HepG2 (cell line): Measurements from ENCODE around the gene ZBTB46. TPM values are rescaled to one million over a fixed set of nuclear protein-coding genes. Genes with fewer than 3 reads are reported as not detected.

Experiments
- AKAP8 ChIP-seq: sonication (generic); formaldehyde crosslinking; IDR thresholded peaks from 2 replicates; pipeline ENCODE4 v1.5.1; 2020; ENCODE audit warnings: mild to moderate bottlenecking, missing genetic modification reagents
- ARHGAP35 ChIP-seq: sonication (generic); formaldehyde crosslinking; IDR thresholded peaks from 2 replicates; pipeline ENCODE4 v1.9.0; 2022; ENCODE audit warnings: mild to moderate bottlenecking, inconsistent platforms, moderate library complexity, missing genetic modification reagents, borderline replicate concordance
- CCAR2 ChIP-seq: fragments of 200-400 bp; formaldehyde crosslinking; optimal IDR thresholded peaks from 2 replicates; pipeline ENCODE3; 2018; ENCODE audit warnings: low read depth, mild to moderate bottlenecking, low read length, moderate library complexity
- ETV6 ChIP-seq: sonication (generic); formaldehyde crosslinking; conservative IDR thresholded peaks from 2 replicates; pipeline ENCODE4 v1.4.0; 2020; ENCODE audit warnings: missing genetic modification reagents
- FOSL2 ChIP-seq: sonication (generic); formaldehyde crosslinking; IDR thresholded peaks from 2 replicates; pipeline ENCODE4 v1.4.0; 2020; ENCODE audit warnings: missing genetic modification reagents
- ISL2 ChIP-seq: sonication (generic); formaldehyde crosslinking; IDR thresholded peaks from 2 replicates; pipeline ENCODE4 v1.5.0; 2020; ENCODE audit warnings: missing genetic modification reagents
- LCORL ChIP-seq, 2 experiments: fragments of 450-650 bp in 1 of 2; sonication (generic) in 1 of 2; formaldehyde crosslinking in 1 of 2; IDR thresholded peaks; 2 replicates each; pipeline versions ENCODE4 v1.5.0 to v1.6.1; 2017 to 2020; ENCODE audit warnings: antibody characterized with exemption in 1 of 2, missing genetic modification reagents in 1 of 2
- MTA3 ChIP-seq: sonication (generic); formaldehyde crosslinking; IDR thresholded peaks from 2 replicates; pipeline ENCODE4 v1.4.0; 2020; ENCODE audit warnings: missing genetic modification reagents
- NFIB ChIP-seq: sonication (generic); formaldehyde crosslinking; IDR thresholded peaks from 2 replicates; pipeline ENCODE4 v1.9.0; 2021; ENCODE audit warnings: missing genetic modification reagents, mild to moderate bottlenecking, borderline replicate concordance
- NFYC ChIP-seq: IDR thresholded peaks from 2 replicates; pipeline ENCODE4 v1.6.1; 2016; ENCODE audit warnings: missing genetic modification reagents, missing compliant biosample characterization
- PHF8 ChIP-seq: sonication (generic); formaldehyde crosslinking; IDR thresholded peaks from 2 replicates; pipeline ENCODE4 v1.5.0; 2020; ENCODE audit warnings: missing genetic modification reagents
- PPARG ChIP-seq: conservative IDR thresholded peaks from 2 replicates; pipeline ENCODE4 v1.6.1; 2016; ENCODE audit warnings: missing biosample characterization, missing genetic modification reagents
- SMC3 ChIP-seq: IDR thresholded peaks from 2 replicates; pipeline ENCODE4 v1.6.1; 2011; ENCODE audit warnings: low read length, improper control_type of control experiment
- SRSF1 ChIP-seq: fragments of 200-400 bp; formaldehyde crosslinking; optimal IDR thresholded peaks from 2 replicates; pipeline ENCODE3; 2017; ENCODE audit warnings: mild to moderate bottlenecking, low read depth, low read length, moderate library complexity
- THAP8 ChIP-seq: sonication (generic); formaldehyde crosslinking; IDR thresholded peaks from 2 replicates; pipeline ENCODE4 v1.5.1; 2020; ENCODE audit warnings: missing genetic modification reagents, mild to moderate bottlenecking, borderline replicate concordance
- ZNF10 ChIP-seq: sonication (generic); formaldehyde crosslinking; IDR thresholded peaks from 2 replicates; pipeline ENCODE4 v1.4.0; 2020; ENCODE audit warnings: mild to moderate bottlenecking, low read depth, missing genetic modification reagents, borderline replicate concordance
- ZNF160 ChIP-seq: sonication (generic); formaldehyde crosslinking; IDR thresholded peaks from 2 replicates; pipeline ENCODE4 v1.8.0; 2022; ENCODE audit warnings: mild to moderate bottlenecking, inconsistent platforms, missing genetic modification reagents
- ZNF251 ChIP-seq: sonication (generic); formaldehyde crosslinking; IDR thresholded peaks from 2 replicates; pipeline ENCODE4 v1.9.0; 2021; ENCODE audit warnings: mild to moderate bottlenecking, missing genetic modification reagents
- ZNF317 ChIP-seq: sonication (generic); formaldehyde crosslinking; IDR thresholded peaks from 2 replicates; pipeline ENCODE4 v1.5.0; 2020; ENCODE audit warnings: mild to moderate bottlenecking, missing genetic modification reagents
- ZNF329 ChIP-seq: sonication (generic); formaldehyde crosslinking; IDR thresholded peaks from 2 replicates; pipeline ENCODE4 v1.9.0; 2021; ENCODE audit warnings: low read depth, mild to moderate bottlenecking, missing genetic modification reagents
- ZNF33A ChIP-seq: sonication (generic); formaldehyde crosslinking; IDR thresholded peaks from 2 replicates; pipeline ENCODE4 v1.5.1; 2020; ENCODE audit warnings: missing genetic modification reagents, mild to moderate bottlenecking, moderate library complexity, borderline replicate concordance
- ZNF431 ChIP-seq: sonication (generic); formaldehyde crosslinking; IDR thresholded peaks from 2 replicates; pipeline ENCODE4 v1.9.0; 2022; ENCODE audit warnings: missing genetic modification reagents, low read depth, mild to moderate bottlenecking, borderline replicate concordance
- ZNF670 ChIP-seq: sonication (generic); formaldehyde crosslinking; IDR thresholded peaks from 2 replicates; pipeline ENCODE4 v1.8.0; 2022; ENCODE audit warnings: mild to moderate bottlenecking, missing genetic modification reagents, borderline replicate concordance
- ZNF746 ChIP-seq: sonication (generic); formaldehyde crosslinking; IDR thresholded peaks from 2 replicates; pipeline ENCODE4 v1.8.0; 2022; ENCODE audit warnings: mild to moderate bottlenecking, missing genetic modification reagents
- polyA plus RNA-seq, 8 experiments: library from polyadenylated mRNA; depleted of rRNA in 3 of 8; stranded (reverse) in 7 of 8; unstranded in 1 of 8; fragments of >200 nt; fragmentation: Illumina TruSeq in 4 of 8; extraction: Trizol in 4 of 8; gene quantifications; 2 replicates each; pipeline versions ENCODE4 v1.2.1 to v1.2.3, GENCODE V29; 2011 to 2016; ENCODE audit warnings: low read depth in 4 of 8, missing spikeins in 1 of 8, mixed read lengths in 1 of 8; ENCODE audit not compliant: insufficient read depth in 1 of 8
- total RNA-seq, 5 experiments: library from RNA; depleted of rRNA; stranded (reverse); fragments of >200 nt; fragmentation: Illumina TruSeq; extraction: Trizol; gene quantifications; 2 replicates each; pipeline ENCODE4 v1.2.3, GENCODE V29; 2016; ENCODE audit warnings: low read depth in 1 of 5
- TF ChIP-seq, protein P1 (sequence below): IDR thresholded peaks from 2 replicates; pipeline ENCODE4 v1.6.1; 2016; ENCODE audit warnings: low read depth, control low read depth
- TF ChIP-seq, protein P2 (sequence below): sonication (generic); formaldehyde crosslinking; IDR thresholded peaks from 2 replicates; pipeline ENCODE4 v1.9.0; 2021; ENCODE audit warnings: missing genetic modification reagents, borderline replicate concordance

Gene ZBTB46
- total and polyA plus RNA-seq, 2 of the 13 experiments (the other 11 are each of a cell fraction or from before 2014, with no cell fraction given): 1.6 to 13.5 TPM

DNA sequence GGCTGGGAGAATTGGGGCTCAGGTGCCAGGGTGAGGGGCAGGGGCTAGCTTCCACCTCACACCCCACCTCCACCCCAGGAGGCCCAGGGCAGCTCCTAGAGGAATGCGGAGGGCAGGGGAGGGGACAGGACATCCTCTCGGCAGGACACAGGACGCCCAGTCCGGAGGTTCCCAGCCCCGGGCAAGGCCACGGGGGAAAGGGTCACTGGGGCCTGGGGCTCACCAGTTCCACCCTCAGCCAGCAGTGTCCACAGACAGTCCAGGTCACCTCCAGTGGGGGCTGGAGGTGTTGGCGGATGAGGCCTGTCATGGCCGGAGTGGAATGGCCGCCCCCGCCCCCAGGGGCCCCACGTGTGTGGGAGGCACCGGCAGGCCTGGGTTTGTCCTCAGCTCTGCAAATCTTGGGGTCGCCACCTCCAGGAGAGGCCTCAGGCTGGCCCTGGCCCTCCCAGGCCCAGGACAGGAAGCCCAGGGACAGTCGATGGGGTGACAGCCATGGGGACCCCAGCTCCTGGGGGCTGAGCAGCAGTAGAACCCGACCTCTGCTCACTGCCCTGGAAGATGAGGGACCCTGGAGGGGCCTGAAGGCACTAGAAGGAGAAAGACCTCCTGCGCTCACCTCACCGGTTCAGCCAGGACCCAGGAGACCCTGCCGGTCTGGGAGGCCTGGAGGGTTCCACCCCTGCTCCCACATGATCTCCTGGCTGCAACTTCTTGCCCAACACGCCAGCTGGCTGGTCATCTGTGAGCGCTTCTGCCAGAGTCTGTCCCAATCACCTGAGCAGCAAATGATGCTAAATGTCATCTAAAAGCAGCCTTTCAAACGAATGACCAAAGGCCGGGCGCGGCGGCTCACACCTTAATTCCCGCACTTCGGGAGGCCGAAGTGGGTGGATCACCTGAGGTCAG is 17.2 kb upstream of the ZBTB46 start (continued):
- no peak for TF ChIP-seq MTA3 (CRISPR knock-in tag)
- no peak; the same call in 1 of the 2 replicates for TF ChIP-seq ETV6 (CRISPR knock-in tag)
- no peak for TF ChIP-seq ZNF670
- TF ChIP-seq ZNF317 (CRISPR knock-in tag): 0 out of 2 replicates have a peak, but pooled peaks have one; percentile 5
- TF ChIP-seq ZNF431 (CRISPR knock-in tag): no peak
- TF ChIP-seq ZNF33A (CRISPR knock-in tag): no peak
- TF ChIP-seq NFIB (CRISPR knock-in tag): no peak
- TF ChIP-seq ISL2 (CRISPR knock-in tag): no peak
- TF ChIP-seq NFYC (CRISPR knock-in tag): no peak; the same call in 1 of the 2 replicates
- TF ChIP-seq ZNF10 (CRISPR knock-in tag): no peak
- no peak for TF ChIP-seq CCAR2
- TF ChIP-seq LCORL (IDR thresholded peaks at IDR 0.05): no peak
- TF ChIP-seq LCORL (CRISPR knock-in tag; IDR thresholded peaks at IDR 0.05): peak; percentile 47; the same call in 1 of the 2 replicates
- TF ChIP-seq, protein P1, sequence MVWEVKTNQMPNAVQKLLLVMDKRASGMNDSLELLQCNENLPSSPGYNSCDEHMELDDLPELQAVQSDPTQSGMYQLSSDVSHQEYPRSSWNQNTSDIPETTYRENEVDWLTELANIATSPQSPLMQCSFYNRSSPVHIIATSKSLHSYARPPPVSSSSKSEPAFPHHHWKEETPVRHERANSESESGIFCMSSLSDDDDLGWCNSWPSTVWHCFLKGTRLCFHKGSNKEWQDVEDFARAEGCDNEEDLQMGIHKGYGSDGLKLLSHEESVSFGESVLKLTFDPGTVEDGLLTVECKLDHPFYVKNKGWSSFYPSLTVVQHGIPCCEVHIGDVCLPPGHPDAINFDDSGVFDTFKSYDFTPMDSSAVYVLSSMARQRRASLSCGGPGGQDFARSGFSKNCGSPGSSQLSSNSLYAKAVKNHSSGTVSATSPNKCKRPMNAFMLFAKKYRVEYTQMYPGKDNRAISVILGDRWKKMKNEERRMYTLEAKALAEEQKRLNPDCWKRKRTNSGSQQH: no peak
- TF ChIP-seq PHF8: peak; percentile 45; the same call in 1 of the 2 replicates
- no peak for TF ChIP-seq ZNF160 (CRISPR knock-in tag)
- TF ChIP-seq ZNF746: no peak
- no peak for TF ChIP-seq SMC3
- peak; percentile 46 for TF ChIP-seq SRSF1
- peak; percentile 68 for TF ChIP-seq AKAP8 (CRISPR knock-in tag)
- no peak for TF ChIP-seq FOSL2 (CRISPR knock-in tag)
- TF ChIP-seq PPARG (CRISPR knock-in tag): peak; percentile 91
- TF ChIP-seq THAP8 (CRISPR knock-in tag): no peak
- no peak for TF ChIP-seq ZNF251 (CRISPR knock-in tag)
- TF ChIP-seq, protein P2, sequence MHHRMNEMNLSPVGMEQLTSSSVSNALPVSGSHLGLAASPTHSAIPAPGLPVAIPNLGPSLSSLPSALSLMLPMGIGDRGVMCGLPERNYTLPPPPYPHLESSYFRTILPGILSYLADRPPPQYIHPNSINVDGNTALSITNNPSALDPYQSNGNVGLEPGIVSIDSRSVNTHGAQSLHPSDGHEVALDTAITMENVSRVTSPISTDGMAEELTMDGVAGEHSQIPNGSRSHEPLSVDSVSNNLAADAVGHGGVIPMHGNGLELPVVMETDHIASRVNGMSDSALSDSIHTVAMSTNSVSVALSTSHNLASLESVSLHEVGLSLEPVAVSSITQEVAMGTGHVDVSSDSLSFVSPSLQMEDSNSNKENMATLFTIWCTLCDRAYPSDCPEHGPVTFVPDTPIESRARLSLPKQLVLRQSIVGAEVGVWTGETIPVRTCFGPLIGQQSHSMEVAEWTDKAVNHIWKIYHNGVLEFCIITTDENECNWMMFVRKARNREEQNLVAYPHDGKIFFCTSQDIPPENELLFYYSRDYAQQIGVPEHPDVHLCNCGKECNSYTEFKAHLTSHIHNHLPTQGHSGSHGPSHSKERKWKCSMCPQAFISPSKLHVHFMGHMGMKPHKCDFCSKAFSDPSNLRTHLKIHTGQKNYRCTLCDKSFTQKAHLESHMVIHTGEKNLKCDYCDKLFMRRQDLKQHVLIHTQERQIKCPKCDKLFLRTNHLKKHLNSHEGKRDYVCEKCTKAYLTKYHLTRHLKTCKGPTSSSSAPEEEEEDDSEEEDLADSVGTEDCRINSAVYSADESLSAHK (CRISPR knock-in tag): peak; percentile 47; the same call in 1 of the 2 replicates
- peak; percentile 38; the same call in 1 of the 2 replicates for TF ChIP-seq ARHGAP35 (CRISPR knock-in tag)
- no peak for TF ChIP-seq ZNF329
